HepG2 (cell line): Measurements from ENCODE around the gene NISCH. TPM values are rescaled to one million over a fixed set of nuclear protein-coding genes. Genes with fewer than 3 reads are reported as not detected.
A peak's percentile ranks its signal among the peaks of the same experiment; 100 is the strongest.

ENCODE experiments used
- ATM ChIP-seq: fragments of 450-650 bp; IDR thresholded peaks from 2 replicates; pipeline ENCODE4 v1.7.1; 2017; ENCODE audit warnings: mild to moderate bottlenecking, borderline replicate concordance
- BCL6 ChIP-seq: IDR thresholded peaks from 2 replicates; pipeline ENCODE4 v1.6.1; 2016; ENCODE audit warnings: missing genetic modification reagents, missing compliant biosample characterization
- HMG20B ChIP-seq: conservative IDR thresholded peaks from 2 replicates; pipeline ENCODE4 v1.6.1; 2016; ENCODE audit warnings: missing genetic modification reagents, missing compliant biosample characterization
- KDM1A ChIP-seq: IDR thresholded peaks from 2 replicates; pipeline ENCODE4 v1.6.1; 2016; ENCODE audit warnings: missing compliant biosample characterization
- KIAA2018 ChIP-seq: sonication (generic); formaldehyde crosslinking; IDR thresholded peaks from 2 replicates; pipeline ENCODE4 v1.5.0; 2020; ENCODE audit warnings: mild to moderate bottlenecking, missing genetic modification reagents, borderline replicate concordance
- KMT2B ChIP-seq: IDR thresholded peaks from 2 replicates; pipeline ENCODE4 v1.6.1; 2016; ENCODE audit warnings: missing genetic modification reagents, missing compliant biosample characterization
- SOX5 ChIP-seq: IDR thresholded peaks from 2 replicates; pipeline ENCODE4 v1.6.1; 2016; ENCODE audit warnings: borderline replicate concordance
- SRSF4 ChIP-seq: fragments of 200-400 bp; formaldehyde crosslinking; IDR thresholded peaks from one replicate; pipeline ENCODE4 v1.6.1; 2018; ENCODE audit warnings: mild to moderate bottlenecking, low read depth, low read length, moderate library complexity; ENCODE audit not compliant: poor library complexity, severe bottlenecking
- ZBTB7A ChIP-seq: sonication (generic); formaldehyde crosslinking; IDR thresholded peaks from 2 replicates; pipeline ENCODE4 v1.8.0; 2022; ENCODE audit warnings: mild to moderate bottlenecking, missing genetic modification reagents
- ZBTB7B ChIP-seq: sonication (generic); formaldehyde crosslinking; IDR thresholded peaks from 2 replicates; pipeline ENCODE4 v1.4.0; 2020; ENCODE audit warnings: missing genetic modification reagents
- ZSCAN29 ChIP-seq: sonication (generic); formaldehyde crosslinking; conservative IDR thresholded peaks from 2 replicates; pipeline ENCODE4 v1.4.0; 2020; ENCODE audit warnings: mild to moderate bottlenecking, missing genetic modification reagents
- ZSCAN5A ChIP-seq: sonication (generic); formaldehyde crosslinking; IDR thresholded peaks from 2 replicates; pipeline ENCODE4 v1.8.0; 2022; ENCODE audit warnings: mild to moderate bottlenecking, missing genetic modification reagents, borderline replicate concordance
- polyA plus RNA-seq, 8 experiments: library from polyadenylated mRNA; depleted of rRNA in 3 of 8; stranded (reverse) in 7 of 8; unstranded in 1 of 8; fragments of >200 nt; fragmentation: Illumina TruSeq in 4 of 8; extraction: Trizol in 4 of 8; gene quantifications; 2 replicates each; pipeline versions ENCODE4 v1.2.1 to v1.2.3, GENCODE V29; 2011 to 2016; ENCODE audit warnings: low read depth in 4 of 8, missing spikeins in 1 of 8, mixed read lengths in 1 of 8; ENCODE audit not compliant: insufficient read depth in 1 of 8
- total RNA-seq, 5 experiments: library from RNA; depleted of rRNA; stranded (reverse); fragments of >200 nt; fragmentation: Illumina TruSeq; extraction: Trizol; gene quantifications; 2 replicates each; pipeline ENCODE4 v1.2.3, GENCODE V29; 2016; ENCODE audit warnings: low read depth in 1 of 5
- TF ChIP-seq, protein P1 (sequence below): IDR thresholded peaks from 2 replicates; pipeline ENCODE4 v1.6.1; 2018; ENCODE audit warnings: missing genetic modification reagents, mild to moderate bottlenecking, missing compliant biosample characterization
- TF ChIP-seq, protein P2 (sequence below): sonication (generic); formaldehyde crosslinking; conservative IDR thresholded peaks from 2 replicates; pipeline ENCODE4 v1.5.0; 2020; ENCODE audit warnings: missing genetic modification reagents

NISCH gene
- total and polyA plus RNA-seq, 2 of the 13 experiments (the other 11 are each of a cell fraction or from before 2014, with no cell fraction given), result 27.0 to 47.6 TPM

- TF ChIP-seq KIAA2018 (CRISPR knock-in tag) (no peak), ZSCAN29 (CRISPR knock-in tag) (no peak), KDM1A (no peak), ZSCAN5A (CRISPR knock-in tag) (no peak), KMT2B (CRISPR knock-in tag) (no peak), ZBTB7A (CRISPR knock-in tag) (peak; percentile 42; the same call in 1 of the 2 replicates), ZBTB7B (CRISPR knock-in tag) (0 out of 2 replicates have a peak, but pooled peaks have one; percentile 32), SOX5 (CRISPR knock-in tag) (peak; percentile 49), ATM (no peak), SRSF4 (no peak), BCL6 (CRISPR knock-in tag) (no peak), HMG20B (CRISPR knock-in tag) (no peak)
- TF ChIP-seq, protein P1, sequence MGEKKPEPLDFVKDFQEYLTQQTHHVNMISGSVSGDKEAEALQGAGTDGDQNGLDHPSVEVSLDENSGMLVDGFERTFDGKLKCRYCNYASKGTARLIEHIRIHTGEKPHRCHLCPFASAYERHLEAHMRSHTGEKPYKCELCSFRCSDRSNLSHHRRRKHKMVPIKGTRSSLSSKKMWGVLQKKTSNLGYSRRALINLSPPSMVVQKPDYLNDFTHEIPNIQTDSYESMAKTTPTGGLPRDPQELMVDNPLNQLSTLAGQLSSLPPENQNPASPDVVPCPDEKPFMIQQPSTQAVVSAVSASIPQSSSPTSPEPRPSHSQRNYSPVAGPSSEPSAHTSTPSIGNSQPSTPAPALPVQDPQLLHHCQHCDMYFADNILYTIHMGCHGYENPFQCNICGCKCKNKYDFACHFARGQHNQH (CRISPR knock-in tag), result no peak
- TF ChIP-seq, protein P2, sequence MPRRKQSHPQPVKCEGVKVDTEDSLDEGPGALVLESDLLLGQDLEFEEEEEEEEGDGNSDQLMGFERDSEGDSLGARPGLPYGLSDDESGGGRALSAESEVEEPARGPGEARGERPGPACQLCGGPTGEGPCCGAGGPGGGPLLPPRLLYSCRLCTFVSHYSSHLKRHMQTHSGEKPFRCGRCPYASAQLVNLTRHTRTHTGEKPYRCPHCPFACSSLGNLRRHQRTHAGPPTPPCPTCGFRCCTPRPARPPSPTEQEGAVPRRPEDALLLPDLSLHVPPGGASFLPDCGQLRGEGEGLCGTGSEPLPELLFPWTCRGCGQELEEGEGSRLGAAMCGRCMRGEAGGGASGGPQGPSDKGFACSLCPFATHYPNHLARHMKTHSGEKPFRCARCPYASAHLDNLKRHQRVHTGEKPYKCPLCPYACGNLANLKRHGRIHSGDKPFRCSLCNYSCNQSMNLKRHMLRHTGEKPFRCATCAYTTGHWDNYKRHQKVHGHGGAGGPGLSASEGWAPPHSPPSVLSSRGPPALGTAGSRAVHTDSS, result no peak
Observed at GRCh38 chr3:52452570-52453221, 2.7 kb upstream of the NISCH start (continued).
